Measurements from ENCODE around the gene PSMB10. TPM values are rescaled to one million over a fixed set of nuclear protein-coding genes. Genes with fewer than 3 reads are reported as not detected.

Gene PSMB10
- total RNA-seq, 1 donor from 2014 or later = 36.6 TPM

DNA sequence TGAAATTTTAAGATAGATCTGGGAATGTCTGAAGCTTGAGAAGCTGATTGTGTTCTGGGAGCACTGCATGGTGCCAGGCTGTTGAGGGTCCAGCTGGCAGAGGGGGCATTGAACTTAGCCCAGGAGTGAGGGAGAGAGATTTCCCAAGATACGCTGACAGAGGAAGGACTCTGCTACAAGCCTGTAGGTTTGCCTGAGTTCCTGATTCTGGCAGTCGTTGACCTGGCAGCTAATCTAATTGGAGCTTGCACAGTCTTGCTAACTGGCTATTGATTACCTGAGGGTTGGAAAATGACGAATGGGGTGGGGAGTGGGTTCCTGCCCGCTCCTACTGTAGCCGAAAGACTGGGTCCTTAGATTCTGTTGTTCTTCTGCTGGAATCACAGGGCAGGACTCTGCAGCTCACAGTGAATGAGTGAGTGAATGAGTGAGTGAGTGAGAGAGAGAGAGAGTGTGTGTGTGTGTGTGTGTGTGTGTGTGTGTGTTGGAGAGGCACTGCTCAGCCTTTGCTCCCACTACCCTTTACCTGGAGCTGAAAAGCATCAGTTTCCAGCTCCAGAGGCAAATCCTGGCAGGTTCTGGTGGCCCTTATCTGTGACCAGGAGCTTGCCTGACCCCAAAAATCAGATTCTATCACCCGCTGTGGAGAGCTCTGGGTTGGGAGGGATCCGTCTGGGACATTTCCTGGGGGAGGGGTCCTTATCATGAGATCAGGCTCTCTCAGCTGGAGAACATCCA is 21.7 kb downstream of the PSMB10 start:
- no peaks in the 10 kb centered on the region for H3K27me3 ChIP-seq (ENCODE audit: control insufficient read depth, insufficient read depth, low read length)
- peaks cover 1% of the 10 kb centered on the region for H3K36me3 ChIP-seq (ENCODE audit: control insufficient read depth, insufficient read depth, low read length)
- TF ChIP-seq, protein P1, sequence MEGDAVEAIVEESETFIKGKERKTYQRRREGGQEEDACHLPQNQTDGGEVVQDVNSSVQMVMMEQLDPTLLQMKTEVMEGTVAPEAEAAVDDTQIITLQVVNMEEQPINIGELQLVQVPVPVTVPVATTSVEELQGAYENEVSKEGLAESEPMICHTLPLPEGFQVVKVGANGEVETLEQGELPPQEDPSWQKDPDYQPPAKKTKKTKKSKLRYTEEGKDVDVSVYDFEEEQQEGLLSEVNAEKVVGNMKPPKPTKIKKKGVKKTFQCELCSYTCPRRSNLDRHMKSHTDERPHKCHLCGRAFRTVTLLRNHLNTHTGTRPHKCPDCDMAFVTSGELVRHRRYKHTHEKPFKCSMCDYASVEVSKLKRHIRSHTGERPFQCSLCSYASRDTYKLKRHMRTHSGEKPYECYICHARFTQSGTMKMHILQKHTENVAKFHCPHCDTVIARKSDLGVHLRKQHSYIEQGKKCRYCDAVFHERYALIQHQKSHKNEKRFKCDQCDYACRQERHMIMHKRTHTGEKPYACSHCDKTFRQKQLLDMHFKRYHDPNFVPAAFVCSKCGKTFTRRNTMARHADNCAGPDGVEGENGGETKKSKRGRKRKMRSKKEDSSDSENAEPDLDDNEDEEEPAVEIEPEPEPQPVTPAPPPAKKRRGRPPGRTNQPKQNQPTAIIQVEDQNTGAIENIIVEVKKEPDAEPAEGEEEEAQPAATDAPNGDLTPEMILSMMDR (IDR thresholded peaks at IDR 0.05; ENCODE audit: insufficient read depth, low read length, poor library complexity, severe bottlenecking) = no peak
- no peak for DNase-seq (ENCODE audit: low read depth)
- H3K4me3 ChIP-seq (ENCODE audit: low read depth, low read length) = no peak overlapping the region

DNA sequence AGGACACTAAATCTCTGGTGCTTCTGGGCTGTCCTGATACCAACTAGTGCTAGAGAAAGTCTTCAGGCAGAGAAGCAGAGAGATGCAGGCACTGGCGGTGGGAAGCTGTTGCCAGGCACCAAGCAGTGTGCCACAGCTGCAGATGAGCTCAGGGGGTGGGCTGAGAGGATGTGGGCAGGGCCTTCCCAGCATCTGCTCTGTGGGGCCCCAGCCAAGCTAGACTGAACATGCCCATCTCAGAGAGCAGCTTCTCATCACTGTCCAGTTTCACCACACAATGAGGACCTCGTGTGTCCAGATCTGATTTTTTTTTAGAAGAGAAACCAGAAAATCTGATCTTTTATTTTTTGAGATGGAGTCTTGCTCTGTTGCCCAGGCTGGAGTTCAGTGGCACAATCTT is 26.5 kb downstream of the PSMB10 start:
- H3K36me3 ChIP-seq (ENCODE audit: control insufficient read depth, insufficient read depth, low read length) = peaks cover 2% of the 10 kb centered on the region
- no peak for DNase-seq (ENCODE audit: low read depth)
- H3K4me3 ChIP-seq (ENCODE audit: low read depth, low read length) = no peak overlapping the region
- no peaks in the 10 kb centered on the region for H3K27me3 ChIP-seq (ENCODE audit: control insufficient read depth, insufficient read depth, low read length)
- TF ChIP-seq, protein P1 (IDR thresholded peaks at IDR 0.05; ENCODE audit: insufficient read depth, low read length, poor library complexity, severe bottlenecking) = no peak

DNA sequence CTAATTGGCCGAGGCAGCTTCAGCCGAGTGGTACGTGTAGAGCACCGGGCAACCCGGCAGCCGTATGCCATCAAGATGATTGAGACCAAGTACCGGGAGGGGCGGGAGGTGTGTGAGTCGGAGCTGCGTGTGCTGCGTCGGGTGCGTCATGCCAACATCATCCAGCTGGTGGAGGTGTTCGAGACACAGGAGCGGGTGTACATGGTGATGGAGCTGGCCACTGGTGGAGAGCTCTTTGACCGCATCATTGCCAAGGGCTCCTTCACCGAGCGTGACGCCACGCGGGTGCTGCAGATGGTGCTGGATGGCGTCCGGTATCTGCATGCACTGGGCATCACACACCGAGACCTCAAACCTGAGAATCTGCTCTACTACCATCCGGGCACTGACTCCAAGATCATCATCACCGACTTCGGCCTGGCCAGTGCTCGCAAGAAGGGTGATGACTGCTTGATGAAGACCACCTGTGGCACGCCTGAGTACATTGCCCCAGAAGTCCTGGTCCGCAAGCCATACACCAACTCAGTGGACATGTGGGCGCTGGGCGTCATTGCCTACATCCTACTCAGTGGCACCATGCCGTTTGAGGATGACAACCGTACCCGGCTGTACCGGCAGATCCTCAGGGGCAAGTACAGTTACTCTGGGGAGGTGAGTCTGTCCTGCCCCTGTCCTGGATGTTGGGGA is 27.5 kb downstream of the PSMB10 start:
- Histone ChIP-seq H3K4me3 (ENCODE audit: low read depth, low read length) (no peak overlapping the region), H3K36me3 (ENCODE audit: control insufficient read depth, insufficient read depth, low read length) (peaks cover 2% of the 10 kb centered on the region), H3K27me3 (ENCODE audit: control insufficient read depth, insufficient read depth, low read length) (no peaks in the 10 kb centered on the region)
- TF ChIP-seq, protein P1 (IDR thresholded peaks at IDR 0.05; ENCODE audit: insufficient read depth, low read length, poor library complexity, severe bottlenecking) = no peak
- DNase-seq (ENCODE audit: low read depth) = no peak

DNA sequence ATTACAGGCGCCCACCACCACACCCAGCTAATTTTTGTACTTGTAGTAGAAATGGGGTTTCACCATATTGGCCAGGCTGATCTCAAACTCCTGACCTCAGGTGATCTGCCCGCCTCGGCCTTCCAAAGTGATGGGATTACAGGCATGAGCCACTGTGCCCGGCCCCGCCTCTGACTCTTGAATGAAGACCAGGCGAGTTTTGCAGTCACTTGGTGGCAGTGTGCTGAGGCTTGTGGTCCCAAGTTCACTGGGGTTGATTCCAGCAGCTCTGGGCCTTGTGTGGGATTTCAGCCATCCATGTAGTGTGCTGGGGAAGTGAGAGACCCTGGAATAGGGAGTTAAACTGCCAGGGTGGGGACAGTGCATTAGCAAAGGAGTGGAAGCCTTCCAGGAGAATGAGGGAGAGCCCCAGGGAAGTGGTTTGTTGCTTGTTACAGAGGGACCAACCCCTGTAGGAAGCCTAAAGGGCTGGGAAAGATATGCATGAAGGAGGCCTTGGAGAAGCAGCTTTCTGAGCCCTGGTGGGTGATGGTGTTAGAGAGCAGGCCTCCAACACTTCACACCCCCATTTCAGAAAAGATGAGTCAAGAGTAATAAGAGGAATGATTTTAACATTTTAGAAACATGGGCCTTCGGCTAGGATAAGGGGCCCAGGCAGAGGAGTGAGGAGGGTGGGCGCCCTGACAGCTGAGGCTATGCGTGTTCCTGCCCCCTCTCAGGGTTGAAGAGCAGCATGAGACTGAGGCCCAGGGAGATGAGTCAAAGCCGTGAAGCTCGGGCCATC is 29.1 kb downstream of the PSMB10 start:
- peaks cover 2% of the 10 kb centered on the region for H3K36me3 ChIP-seq (ENCODE audit: control insufficient read depth, insufficient read depth, low read length)
- no peak for DNase-seq (ENCODE audit: low read depth)
- H3K27me3 ChIP-seq (ENCODE audit: control insufficient read depth, insufficient read depth, low read length) = no peaks in the 10 kb centered on the region
- H3K4me3 ChIP-seq (ENCODE audit: low read depth, low read length) = no peak overlapping the region
- TF ChIP-seq, protein P1 (IDR thresholded peaks at IDR 0.05; ENCODE audit: insufficient read depth, low read length, poor library complexity, severe bottlenecking) = no peak

DNA sequence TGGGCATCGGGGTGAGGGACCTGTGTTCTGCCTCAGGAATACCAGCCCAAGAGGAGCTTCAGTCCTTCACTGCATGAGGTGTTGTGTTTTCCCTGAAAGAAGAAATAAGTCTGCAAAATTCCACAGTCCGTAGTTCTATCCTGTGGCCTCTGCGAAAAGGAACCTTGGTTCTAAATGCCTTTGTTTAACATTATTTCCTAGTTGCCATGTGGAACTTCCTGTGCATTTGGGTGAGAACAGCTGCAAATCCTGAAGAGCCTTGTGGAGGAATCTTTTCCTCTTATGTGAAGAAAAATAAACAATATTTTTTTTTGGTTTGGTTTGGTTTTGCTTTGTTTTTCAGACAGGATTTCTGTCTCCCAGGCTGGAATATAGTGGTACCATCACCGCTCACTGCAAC is 33.8 kb downstream of the PSMB10 start:
- TF ChIP-seq, protein P1 (IDR thresholded peaks at IDR 0.05; ENCODE audit: insufficient read depth, low read length, poor library complexity, severe bottlenecking) = no peak
- DNase-seq (ENCODE audit: low read depth) = no peak
- no peak overlapping the region for H3K4me3 ChIP-seq (ENCODE audit: low read depth, low read length)
- H3K27me3 ChIP-seq (ENCODE audit: control insufficient read depth, insufficient read depth, low read length) = no peaks in the 10 kb centered on the region
- H3K36me3 ChIP-seq (ENCODE audit: control insufficient read depth, insufficient read depth, low read length) = no peaks in the 10 kb centered on the region
